ENCODE results near the gene KCNA3. TPM values are rescaled to one million over a fixed set of nuclear protein-coding genes. Genes with fewer than 3 reads are reported as not detected.

Gene KCNA3
- total and polyA plus RNA-seq, 2 of the 4 experiments (the other 2 are of a cell fraction) = under 0.01 to 0.09 TPM

DNA sequence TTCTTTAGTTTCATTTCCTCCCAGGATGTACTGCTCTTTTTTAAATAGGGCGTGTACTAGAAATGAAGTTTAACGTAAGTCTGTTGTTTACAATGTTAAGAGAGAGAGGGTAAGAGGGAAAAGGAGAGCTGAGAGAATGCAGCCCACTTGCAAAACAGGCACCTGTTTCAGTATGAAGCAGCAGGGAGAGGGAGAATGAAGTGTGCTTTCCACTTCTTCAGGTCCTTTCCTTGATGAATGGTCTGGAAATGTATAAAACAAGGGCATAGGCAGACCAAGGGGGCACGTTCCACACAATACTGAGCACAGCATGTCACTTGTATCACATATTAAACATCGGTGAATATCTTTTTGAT, 2.0 kb downstream of the KCNA3 start:
- Histone ChIP-seq H2AK5ac (ENCODE audit: low read depth, low read length) (no peak overlapping the region; the same call in 1 of the 2 replicates), H3K9me1 (ENCODE audit: insufficient read depth, low read length) (no peaks in the 10 kb centered on the region), H3K36me3 (ENCODE audit: control insufficient read depth, insufficient read depth, low read length) (no peaks in the 10 kb centered on the region), H4K5ac (ENCODE audit: low read depth, low read length) (no peak overlapping the region), H3K9me3 (ENCODE audit: control insufficient read depth, insufficient read depth, low read length) (peaks cover 5% of the 10 kb centered on the region; the same call in 1 of the 2 replicates), H3K79me1 (ENCODE audit: low read depth in 1 of 2, low read length in 2 of 2) (no peaks in the 10 kb centered on the region; a peak in 1 of 4 replicates), H3K4me3 (ENCODE audit: insufficient read depth, low read depth, low read length) (no peak overlapping the region), H3K27me3 (ENCODE audit: control insufficient read depth, insufficient read depth, low read length) (peaks cover 20% of the 10 kb centered on the region), H4K91ac (ENCODE audit: insufficient read depth, low read depth, low read length) (no peak overlapping the region), H3K56ac (ENCODE audit: extremely low read depth, insufficient read depth, low read length) (no peak overlapping the region; the same call in 1 of the 2 replicates), H3K9ac (ENCODE audit: low read depth, low read length) (no peak overlapping the region), H2BK15ac (ENCODE audit: low read depth, low read length) (no peak overlapping the region), H2BK5ac (ENCODE audit: low read depth, low read length, poor library complexity, severe bottlenecking) (no peak overlapping the region), H3K4ac (ENCODE audit: low read depth, low read length) (no peak overlapping the region), H3K4me2 (ENCODE audit: low read depth, low read length) (no peak overlapping the region; the same call in 1 of the 2 replicates), H2BK20ac (ENCODE audit: low read depth, low read length) (no peak overlapping the region), H2BK120ac (ENCODE audit: low read depth, low read length) (no peak overlapping the region), H3K18ac (ENCODE audit: low read depth, low read length) (no peak overlapping the region), H2AFZ (replicated peaks; ENCODE audit: low read length, poor library complexity) (no peak overlapping the region), H3K23ac (ENCODE audit: low read depth, low read length) (no peak overlapping the region), H2AK9ac (replicated peaks; ENCODE audit: low read depth, low read length, poor library complexity) (no peak overlapping the region), H3K27ac (ENCODE audit: insufficient read depth, low read length) (no peak overlapping the region), H3K14ac (replicated peaks; ENCODE audit: low read depth, low read length) (no peak overlapping the region), H4K8ac (ENCODE audit: low read depth in 2 of 2, low read length in 2 of 2) (no peak overlapping the region), H4K20me1 (ENCODE audit: insufficient read depth, low read length) (no peaks in the 10 kb centered on the region), H3K4me1 (ENCODE audit: control insufficient read depth, insufficient read depth, low read length) (no peaks in the 10 kb centered on the region; the same call in 1 of the 2 replicates)
- no TSS peak for BruUV-seq (replicated peaks)
- dilution Hi-C loops (cut with HindIII; ENCODE audit: low sequenced_read_pairs, unreplicated experiment) = no loop called here
- no CpG with 5 or more reads among the region's 4 CpGs for WGBS, 2 experiments (ENCODE audit: extremely low coverage in 2 of 2, insufficient read length in 1 of 2)
- ChIA-PET POLR2A (ENCODE audit: unreplicated experiment) (no interaction called here), CTCF (no interaction called here)
- in situ Hi-C loops (cut with MboI; ENCODE audit: low sequenced_read_pairs) = no loop called here
- intact Hi-C loops (cut with micrococcal nuclease) = no loop called here
- no peak for DNase-seq
- ATAC-seq (ENCODE audit: low read depth) = no peak
- TF ChIP-seq, protein P1, sequence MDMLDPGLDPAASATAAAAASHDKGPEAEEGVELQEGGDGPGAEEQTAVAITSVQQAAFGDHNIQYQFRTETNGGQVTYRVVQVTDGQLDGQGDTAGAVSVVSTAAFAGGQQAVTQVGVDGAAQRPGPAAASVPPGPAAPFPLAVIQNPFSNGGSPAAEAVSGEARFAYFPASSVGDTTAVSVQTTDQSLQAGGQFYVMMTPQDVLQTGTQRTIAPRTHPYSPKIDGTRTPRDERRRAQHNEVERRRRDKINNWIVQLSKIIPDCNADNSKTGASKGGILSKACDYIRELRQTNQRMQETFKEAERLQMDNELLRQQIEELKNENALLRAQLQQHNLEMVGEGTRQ (IDR thresholded peaks at IDR 0.05; ENCODE audit: low read depth, low read length) = no peak
- TF ChIP-seq MAFK (IDR thresholded peaks at IDR 0.05; ENCODE audit: low read depth, low read length) (no peak), RFX5 (IDR thresholded peaks at IDR 0.05; ENCODE audit: low read depth, low read length) (no peak), NFE2L2 (IDR thresholded peaks at IDR 0.05; ENCODE audit: low read depth, low read length) (no peak), RAD21 (IDR thresholded peaks at IDR 0.05; ENCODE audit: low read length) (no peak), SMC3 (IDR thresholded peaks at IDR 0.05; ENCODE audit: low read depth, low read length) (no peak), MXI1 (IDR thresholded peaks at IDR 0.05; ENCODE audit: borderline replicate concordance, low read depth, low read length) (no peak), POLR2A (IDR thresholded peaks at IDR 0.05; ENCODE audit: low read depth, low read length) (no peak), MAZ (IDR thresholded peaks at IDR 0.05; ENCODE audit: borderline replicate concordance, low read depth, low read length) (no peak), RCOR1 (IDR thresholded peaks at IDR 0.05; ENCODE audit: insufficient replicate concordance, low read length) (no peak), CEBPB (IDR thresholded peaks at IDR 0.05; ENCODE audit: low read depth, low read length) (no peak), FOS (IDR thresholded peaks at IDR 0.05; ENCODE audit: low read depth, low read length) (no peak), CTCF (conservative IDR thresholded peaks at IDR 0.05; ENCODE audit: low read depth, low read length) (no peak), CHD1 (IDR thresholded peaks at IDR 0.05; ENCODE audit: low read depth, low read length) (no peak), BHLHE40 (IDR thresholded peaks at IDR 0.05; ENCODE audit: low read depth, low read length) (no peak)
- TF ChIP-seq, protein P2, sequence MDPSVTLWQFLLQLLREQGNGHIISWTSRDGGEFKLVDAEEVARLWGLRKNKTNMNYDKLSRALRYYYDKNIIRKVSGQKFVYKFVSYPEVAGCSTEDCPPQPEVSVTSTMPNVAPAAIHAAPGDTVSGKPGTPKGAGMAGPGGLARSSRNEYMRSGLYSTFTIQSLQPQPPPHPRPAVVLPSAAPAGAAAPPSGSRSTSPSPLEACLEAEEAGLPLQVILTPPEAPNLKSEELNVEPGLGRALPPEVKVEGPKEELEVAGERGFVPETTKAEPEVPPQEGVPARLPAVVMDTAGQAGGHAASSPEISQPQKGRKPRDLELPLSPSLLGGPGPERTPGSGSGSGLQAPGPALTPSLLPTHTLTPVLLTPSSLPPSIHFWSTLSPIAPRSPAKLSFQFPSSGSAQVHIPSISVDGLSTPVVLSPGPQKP (IDR thresholded peaks at IDR 0.05; ENCODE audit: borderline replicate concordance, low read depth, low read length) = no peak
